Breast epithelium (tissue), 3 donors: ENCODE results near the gene DCAKD.

Experiments
- POLR2A ChIP-seq: fragments of 450-650 bp; IDR thresholded peaks from one replicate; pipeline ENCODE4 v1.6.1; 2016; ENCODE audit warnings: antibody characterized with exemption, mild to moderate bottlenecking, moderate library complexity
- TF ChIP-seq, protein P1 (sequence below), 3 donors: fragments of 450-650 bp; IDR thresholded peaks; one replicate each; pipeline ENCODE4 v1.5.1; 2016 to 2017; ENCODE audit warnings: antibody characterized with exemption in 3 of 3, mild to moderate bottlenecking in 3 of 3, moderate library complexity in 3 of 3

DNA sequence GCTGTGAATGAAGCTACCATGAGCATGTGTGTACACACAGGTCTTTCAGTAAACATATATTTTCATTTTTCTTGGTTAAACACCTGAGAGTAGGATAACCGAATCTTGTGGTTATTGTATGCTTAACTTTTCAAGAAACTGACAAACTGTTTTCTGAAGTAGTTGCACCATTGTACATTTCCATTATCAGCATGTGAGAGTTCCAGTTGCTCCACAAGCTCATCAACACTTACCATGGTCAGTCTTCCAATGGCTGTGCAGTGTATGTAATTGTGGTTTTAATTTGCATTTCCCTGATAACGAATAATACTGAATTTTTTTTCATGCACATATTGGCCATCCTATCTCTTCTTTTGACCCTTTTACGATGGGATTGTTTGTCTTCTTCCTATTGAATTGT lies 52.0 kb downstream of the DCAKD start:
- TF ChIP-seq, protein P1, sequence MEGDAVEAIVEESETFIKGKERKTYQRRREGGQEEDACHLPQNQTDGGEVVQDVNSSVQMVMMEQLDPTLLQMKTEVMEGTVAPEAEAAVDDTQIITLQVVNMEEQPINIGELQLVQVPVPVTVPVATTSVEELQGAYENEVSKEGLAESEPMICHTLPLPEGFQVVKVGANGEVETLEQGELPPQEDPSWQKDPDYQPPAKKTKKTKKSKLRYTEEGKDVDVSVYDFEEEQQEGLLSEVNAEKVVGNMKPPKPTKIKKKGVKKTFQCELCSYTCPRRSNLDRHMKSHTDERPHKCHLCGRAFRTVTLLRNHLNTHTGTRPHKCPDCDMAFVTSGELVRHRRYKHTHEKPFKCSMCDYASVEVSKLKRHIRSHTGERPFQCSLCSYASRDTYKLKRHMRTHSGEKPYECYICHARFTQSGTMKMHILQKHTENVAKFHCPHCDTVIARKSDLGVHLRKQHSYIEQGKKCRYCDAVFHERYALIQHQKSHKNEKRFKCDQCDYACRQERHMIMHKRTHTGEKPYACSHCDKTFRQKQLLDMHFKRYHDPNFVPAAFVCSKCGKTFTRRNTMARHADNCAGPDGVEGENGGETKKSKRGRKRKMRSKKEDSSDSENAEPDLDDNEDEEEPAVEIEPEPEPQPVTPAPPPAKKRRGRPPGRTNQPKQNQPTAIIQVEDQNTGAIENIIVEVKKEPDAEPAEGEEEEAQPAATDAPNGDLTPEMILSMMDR (IDR thresholded peaks at IDR 0.05) = no peak
- TF ChIP-seq POLR2A = no peak
